Peyer's patch (tissue), 4 donors: ENCODE results near the gene ICE2.

Experiments
- POLR2A ChIP-seq, 2 donors: fragments of 450-650 bp; IDR thresholded peaks; one replicate each; pipeline ENCODE4 v1.5.1; 2017; ENCODE audit warnings: antibody characterized with exemption in 2 of 2, mild to moderate bottlenecking in 2 of 2, moderate library complexity in 2 of 2
- TF ChIP-seq, protein P1 (sequence below), 6 experiments: fragments of 450-650 bp in 4 of 6; fragments of 200-600 bp in 2 of 6; sonication (generic) in 1 of 6; IDR thresholded peaks; one replicate each; pipeline ENCODE4 v1.5.1; 2017 to 2019; ENCODE audit warnings: antibody characterized with exemption in 6 of 6, mild to moderate bottlenecking in 3 of 6, moderate library complexity in 1 of 6

DNA sequence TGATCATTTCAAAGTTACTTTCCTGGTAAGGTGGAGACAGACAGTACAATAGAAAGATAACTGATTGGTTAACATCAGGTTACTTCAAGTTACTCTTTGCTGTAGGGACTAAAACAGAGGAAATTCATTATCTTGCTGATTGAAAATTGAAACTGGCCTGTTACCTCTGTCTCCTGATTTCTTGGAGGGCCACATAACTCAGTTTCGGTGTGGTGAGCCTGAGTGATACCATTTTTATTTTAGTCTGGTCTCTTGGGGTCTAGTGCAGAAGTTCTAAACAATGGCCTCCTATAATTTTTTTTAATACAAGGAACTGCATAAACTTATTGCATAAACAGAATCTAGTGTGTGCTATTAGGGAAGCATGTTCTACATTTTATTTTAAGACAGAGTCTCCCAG is 1.2 kb upstream of the ICE2 start:
- TF ChIP-seq, protein P1, sequence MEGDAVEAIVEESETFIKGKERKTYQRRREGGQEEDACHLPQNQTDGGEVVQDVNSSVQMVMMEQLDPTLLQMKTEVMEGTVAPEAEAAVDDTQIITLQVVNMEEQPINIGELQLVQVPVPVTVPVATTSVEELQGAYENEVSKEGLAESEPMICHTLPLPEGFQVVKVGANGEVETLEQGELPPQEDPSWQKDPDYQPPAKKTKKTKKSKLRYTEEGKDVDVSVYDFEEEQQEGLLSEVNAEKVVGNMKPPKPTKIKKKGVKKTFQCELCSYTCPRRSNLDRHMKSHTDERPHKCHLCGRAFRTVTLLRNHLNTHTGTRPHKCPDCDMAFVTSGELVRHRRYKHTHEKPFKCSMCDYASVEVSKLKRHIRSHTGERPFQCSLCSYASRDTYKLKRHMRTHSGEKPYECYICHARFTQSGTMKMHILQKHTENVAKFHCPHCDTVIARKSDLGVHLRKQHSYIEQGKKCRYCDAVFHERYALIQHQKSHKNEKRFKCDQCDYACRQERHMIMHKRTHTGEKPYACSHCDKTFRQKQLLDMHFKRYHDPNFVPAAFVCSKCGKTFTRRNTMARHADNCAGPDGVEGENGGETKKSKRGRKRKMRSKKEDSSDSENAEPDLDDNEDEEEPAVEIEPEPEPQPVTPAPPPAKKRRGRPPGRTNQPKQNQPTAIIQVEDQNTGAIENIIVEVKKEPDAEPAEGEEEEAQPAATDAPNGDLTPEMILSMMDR (IDR thresholded peaks at IDR 0.05) = no peak
- TF ChIP-seq POLR2A (IDR thresholded peaks at IDR 0.05) = no peak
